GM21423 (cell line): ENCODE data around the gene IL2.

Source experiments
- ATAC-seq: cut with Tn5 transposase; IDR thresholded peaks from one replicate; pipeline ENCODE4 v1.9.1; 2021; ENCODE audit warnings: mild to moderate bottlenecking, moderate library complexity; ENCODE audit not compliant: unreplicated experiment

Gene IL2

DNA sequence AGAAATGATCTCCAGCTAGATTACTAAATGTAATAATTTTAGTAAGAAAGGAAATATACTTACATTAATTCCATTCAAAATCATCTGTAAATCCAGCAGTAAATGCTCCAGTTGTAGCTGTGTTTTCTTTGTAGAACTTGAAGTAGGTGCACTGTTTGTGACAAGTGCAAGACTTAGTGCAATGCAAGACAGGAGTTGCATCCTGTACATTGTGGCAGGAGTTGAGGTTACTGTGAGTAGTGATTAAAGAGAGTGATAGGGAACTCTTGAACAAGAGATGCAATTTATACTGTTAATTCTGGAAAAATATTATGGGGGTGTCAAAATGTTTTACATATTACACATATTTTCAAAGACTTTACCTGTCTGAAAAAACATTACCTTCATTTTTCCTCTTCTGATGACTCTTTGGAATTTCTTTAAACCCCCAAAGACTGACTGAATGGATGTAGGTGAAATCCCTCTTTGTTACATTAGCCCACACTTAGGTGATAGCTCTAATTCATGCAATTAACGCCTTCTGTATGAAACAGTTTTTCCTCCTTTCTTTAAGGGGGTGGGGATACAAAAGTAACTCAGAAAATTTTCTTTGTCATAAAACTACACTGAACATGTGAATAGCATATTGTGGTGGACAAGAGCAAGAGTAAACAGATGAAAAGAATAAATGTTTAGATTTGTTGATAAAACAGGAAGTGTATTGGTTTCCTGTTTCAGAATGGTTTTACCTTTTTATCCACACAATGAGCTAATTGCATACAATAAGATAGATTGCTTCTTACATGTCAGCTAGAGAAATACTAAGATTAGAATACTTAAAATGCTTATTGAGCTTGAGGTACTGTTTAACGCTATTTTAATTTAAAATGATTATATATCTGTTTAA is at the start of gene IL2:
Gene IL2 (minus strand): TSS at position 495 of the 886 bp plus-strand sequence. CDS start 285 bp downstream, at position 210.
- ATAC-seq: no peak

DNA sequence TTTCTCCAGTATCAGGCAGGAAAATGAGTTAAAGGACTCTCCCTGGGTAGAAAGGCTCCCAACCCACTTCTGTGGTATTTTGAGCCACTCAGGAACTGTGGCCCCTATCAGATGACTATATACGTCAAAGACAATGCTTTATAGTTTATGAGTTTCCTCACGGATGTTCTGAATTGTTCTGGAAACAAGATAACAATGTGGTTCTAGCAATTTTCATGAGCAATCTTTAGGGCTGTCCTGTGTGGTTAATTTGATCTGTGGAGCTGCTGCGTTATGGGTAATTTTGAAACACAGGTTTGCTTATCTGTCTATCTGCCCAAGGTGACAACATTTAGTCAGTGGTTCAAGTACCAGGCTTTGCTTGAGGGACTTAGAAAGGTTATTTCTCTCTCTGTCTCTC is 46.7 kb upstream of the IL2 start:
- ATAC-seq: no peak

DNA sequence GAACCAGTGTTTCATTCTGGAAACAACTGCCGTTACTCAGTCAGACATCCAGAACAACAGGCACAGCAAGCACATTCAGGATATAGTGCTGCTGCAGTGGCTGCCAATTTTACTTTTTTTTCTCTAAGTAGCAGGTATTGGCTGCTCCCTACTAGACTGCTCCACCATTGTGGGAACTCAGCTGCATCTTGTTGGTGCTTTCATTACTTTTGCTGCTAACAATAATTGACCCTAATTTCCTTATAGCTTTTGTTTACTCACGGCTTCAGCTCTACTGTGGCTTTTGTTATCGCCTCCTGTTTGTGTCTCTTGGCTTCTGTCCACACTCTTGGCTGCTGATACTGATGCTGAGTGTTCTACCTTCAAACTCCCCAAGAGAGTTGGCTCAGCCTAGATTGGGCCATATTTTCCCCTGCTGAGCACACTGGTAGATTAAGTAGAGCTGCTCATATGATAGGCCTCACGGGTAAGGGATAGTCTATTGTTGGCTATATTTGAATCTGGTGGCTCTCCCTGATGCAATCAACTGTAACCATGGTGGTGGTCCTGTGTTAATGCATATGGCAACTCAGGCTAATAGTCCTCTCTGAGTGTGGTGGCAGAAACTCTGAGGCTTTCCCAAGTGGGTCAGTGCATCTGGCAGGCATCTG is 44.5 kb upstream of the IL2 start:
- ATAC-seq: no peak

DNA sequence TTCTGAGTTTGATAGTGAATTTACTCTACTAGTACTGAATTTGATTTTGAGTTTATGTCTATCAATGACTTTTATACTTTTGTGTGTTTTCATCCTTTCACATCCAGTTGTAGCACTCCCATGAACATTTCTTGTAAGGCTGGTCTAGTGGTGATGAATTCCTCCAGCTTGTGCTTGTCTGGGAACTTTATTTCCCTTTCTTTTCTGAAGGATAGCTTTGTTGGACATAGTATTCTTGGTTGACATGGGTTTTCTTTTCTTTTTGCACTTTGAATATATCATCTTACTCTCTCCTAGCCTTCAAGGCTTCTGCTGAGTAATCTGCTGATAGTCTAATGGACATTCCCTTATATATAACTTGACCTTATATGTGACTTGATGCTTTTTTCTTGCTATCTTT is 32.5 kb upstream of the IL2 start:
- no peak for ATAC-seq

DNA sequence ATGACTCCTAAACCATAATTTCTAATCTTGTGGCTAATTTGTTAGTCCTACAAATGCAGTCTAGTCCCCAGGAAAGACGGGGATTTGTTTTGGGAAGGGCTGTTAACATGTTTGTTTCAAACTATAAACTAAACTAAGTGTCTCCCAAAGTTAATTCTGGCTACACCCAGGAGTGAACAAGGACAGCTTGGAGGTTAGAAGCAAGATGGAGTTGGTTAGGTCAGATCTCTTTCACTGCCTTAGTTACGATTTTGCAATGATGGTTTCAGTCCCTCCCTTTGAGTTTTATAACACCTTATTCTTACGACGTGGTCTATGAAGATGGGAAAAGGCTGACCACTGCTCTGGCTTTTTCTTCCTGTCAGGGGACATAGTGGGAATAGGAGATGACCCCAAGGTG is 27.0 kb upstream of the IL2 start:
- ATAC-seq: no peak

DNA sequence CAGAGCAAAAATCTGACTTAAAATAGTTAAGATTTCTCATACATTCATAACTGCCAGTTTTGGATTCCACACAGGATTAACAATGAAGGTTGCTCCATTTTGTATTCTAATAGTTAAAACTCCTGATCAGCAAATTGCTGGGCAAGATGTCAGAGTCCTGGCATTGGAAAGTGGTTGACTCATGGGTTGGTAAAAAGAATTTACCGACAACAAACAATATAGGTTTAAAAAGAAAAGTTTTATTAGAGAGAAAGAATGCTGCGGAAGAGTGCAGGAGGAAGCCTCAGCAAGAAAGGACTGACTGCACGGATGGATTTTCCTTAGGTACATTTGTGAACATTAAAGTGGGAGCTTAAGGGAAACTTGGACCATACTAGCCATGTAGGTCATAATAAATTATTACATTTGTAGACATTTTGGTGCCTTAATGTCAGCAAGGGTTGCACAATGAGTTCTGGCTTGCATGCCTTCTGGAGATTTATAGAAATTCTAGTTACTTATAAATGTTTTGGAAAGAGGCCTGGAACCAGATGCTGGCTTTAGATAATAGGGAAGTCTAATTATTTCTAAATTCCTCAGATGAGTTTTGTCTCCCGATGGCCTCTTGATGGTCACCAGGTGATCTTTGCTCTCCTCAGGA is 25.4 kb upstream of the IL2 start:
- ATAC-seq: no peak

DNA sequence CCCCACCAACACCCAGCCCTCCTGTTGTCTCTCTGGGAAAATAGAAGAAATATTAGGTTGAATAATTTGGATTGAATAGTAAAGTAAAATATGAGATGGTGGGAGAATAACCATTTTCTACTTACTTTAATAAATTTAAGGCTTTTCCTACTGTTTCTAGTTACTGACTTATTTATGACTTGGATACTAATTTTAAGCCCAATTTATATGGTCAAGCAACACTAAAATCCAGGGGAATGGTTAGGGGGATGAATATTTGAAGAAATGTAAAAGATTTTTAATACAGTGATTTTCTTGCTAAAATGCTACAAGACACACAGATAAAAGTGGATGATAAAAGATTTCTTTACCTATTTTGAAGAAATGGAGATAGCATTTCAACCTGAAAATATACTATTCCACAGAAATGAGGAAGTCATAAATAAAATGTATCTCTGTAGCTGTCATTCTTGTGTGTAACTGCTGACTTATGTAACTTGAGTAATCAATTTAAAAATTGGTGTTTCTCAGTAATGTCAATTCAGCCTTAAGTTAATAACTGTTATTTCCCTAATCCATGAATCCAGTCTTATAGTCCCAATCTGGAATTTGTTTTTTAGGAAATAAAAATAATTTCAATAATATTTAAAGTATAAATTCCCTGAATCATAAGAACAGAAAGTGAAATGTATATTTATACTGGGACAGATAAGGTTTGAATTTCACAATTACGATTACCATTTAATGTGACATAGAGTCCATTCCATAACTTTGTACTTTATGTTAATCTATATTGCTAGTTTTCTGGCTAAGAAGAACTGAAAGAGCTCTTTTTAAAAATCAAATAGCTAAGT is 24.3 kb upstream of the IL2 start:
- no peak for ATAC-seq

DNA sequence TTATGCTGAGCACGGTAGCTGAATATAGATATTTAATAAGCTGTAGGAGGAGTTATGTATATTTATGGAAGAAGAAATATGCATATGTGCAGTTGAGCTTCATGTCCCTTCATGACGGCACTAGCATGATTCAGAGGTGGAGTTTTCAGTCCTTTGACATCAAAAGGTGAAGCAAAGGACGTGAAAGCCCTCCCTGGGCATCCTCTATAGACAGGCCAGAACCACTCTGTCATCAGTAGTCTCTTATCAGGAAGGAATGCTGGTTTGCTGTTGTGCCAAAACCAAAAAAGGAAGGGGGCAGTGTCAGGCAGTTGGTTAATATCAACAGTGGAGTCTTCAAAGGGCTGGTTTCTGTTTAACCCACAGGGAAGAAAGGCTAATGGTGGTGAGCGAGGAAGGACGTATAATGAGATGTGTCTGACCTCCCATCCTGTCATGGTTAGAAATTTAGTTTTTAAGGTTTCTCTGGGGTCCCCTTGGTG is 23.5 kb upstream of the IL2 start:
- ATAC-seq: no peak

DNA sequence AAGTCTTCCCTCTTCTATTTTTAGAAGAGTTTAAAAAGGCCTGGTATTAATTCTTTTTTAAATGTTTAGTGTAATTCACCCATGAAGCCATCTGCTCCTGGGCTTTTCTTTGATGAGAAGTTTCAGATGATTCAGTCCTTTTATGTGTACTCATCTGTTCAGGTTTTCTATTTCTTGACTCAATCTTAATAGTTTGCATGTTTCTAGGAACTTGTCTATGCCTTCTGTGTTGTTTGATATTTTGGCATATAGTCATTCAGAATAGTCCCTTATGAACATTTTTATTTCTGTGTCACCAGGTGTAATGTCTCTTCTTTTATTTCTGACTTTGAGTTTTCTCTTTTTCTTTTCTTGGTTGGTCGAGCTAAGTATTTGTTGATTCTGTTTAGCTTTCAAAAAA is 20.2 kb upstream of the IL2 start:
- no peak for ATAC-seq

DNA sequence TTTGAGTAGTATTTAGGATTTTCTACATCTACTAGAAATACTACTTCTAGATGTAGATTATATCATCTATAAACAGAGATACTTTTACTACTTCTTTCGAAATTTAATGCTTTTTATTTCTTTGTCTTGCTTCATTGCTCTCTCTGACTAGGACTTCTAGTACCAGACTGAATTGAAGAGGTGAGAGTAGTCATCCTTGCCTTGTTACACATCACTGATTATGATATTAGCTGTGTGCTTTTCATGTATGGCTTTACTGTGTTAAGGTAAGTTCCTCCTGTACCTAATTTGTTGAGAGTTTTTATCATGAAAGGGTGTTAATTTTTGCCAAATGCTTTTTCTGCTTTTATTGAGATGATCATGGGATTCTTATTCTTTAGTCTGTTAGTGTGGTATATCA is 19.6 kb upstream of the IL2 start:
- ATAC-seq: no peak

DNA sequence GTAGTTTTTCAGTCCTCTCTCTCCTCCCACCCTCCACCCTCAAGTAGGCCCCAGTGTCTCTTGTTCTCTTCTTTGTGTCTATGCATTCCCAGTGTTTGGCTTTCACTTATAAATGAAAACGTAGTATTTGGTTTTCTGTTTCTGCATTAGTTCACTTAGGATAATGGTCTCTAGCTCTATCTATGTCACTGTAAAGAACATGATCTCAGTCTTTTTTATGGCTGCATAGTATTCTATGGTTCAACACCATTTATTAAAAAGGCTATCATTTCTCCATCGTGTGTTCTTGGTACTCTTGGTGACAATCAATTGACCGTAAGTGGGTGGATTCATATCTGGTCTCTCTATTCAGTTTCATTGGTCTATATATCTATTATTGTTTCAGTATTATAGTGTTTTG is 18.7 kb upstream of the IL2 start:
- ATAC-seq: no peak

DNA sequence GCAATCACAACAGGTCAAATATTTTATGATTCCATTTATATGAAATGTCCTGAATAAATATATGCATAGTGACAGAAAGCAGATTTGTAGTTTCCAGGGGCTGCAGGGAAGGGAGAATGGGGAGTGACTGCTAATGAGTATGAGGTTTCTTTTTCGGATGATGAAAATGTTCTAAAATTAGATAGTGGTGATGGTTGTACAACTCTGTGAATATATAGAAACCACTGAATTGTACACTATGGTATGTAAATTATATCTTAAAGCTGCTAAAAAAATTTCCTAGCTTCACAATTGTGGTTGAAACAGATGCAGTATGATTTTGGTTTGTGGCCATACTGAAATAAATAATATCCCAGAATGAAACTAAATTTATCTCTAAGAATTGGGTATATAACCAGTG is 12.9 kb upstream of the IL2 start:
- ATAC-seq: no peak

DNA sequence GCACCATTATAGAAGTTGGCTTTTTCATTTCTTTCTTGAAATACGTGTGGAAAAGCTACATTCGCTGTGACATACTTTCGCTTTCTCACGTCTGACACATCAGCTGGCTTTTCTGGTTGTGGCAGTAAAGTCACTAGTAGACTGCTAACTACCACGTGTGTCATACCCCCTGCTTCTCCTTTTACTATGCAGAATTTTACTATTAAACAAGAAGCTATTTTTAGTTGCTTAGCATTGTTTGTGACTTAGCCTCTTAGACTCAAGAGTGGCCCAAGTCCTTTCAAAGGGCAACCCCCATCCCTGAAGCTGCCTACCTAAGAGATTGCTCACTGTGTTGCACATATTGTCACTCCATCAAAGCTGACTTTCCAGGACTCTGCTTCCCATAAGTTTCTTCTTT is 2.1 kb upstream of the IL2 start:
- peak; percentile 85 for ATAC-seq

DNA sequence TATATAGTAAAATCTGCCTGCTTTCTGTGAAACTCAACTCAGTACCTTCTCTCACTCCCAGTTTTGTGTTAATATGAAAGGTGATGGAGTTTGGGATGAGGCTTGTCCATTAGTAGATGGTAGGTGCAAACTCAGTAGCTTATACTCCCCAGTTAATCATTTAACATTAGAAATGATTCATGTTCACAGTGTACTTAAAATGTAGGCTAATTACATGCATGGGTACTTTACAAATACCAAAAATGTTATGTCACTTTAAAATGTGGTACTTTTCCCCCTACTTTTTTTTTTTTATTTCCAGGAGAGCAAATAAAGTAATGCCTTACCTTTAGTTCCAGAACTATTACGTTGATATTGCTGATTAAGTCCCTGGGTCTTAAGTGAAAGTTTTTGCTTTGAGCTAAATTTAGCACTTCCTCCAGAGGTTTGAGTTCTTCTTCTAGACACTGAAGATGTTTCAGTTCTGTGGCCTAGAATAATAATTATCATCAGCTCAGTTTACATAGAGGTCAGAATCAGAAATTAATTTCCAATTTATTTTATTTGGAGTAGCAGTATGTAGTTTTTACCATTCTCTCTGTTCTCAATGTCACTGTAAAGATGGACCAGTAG is 3.0 kb downstream of the IL2 start:
- ATAC-seq: no peak

DNA sequence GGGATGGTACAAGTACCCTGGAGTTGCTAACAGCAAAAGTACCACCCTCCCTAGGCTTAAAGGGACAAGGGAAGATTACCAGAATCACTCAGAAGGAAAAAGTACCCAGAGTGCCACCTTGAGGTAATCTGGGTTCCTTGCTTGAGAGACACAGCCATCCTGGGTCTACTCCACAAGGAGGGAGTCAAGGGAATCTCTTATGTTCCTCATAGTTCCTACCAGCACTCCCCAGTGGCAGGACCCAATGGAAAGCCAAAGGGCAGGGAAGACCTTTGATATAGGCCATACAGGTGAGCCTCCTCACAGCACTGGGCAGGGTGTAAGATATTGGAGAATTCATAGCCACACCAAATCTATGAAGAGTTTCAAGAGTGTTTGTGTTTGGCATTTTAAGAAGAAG is 5.7 kb downstream of the IL2 start:
- ATAC-seq: no peak

DNA sequence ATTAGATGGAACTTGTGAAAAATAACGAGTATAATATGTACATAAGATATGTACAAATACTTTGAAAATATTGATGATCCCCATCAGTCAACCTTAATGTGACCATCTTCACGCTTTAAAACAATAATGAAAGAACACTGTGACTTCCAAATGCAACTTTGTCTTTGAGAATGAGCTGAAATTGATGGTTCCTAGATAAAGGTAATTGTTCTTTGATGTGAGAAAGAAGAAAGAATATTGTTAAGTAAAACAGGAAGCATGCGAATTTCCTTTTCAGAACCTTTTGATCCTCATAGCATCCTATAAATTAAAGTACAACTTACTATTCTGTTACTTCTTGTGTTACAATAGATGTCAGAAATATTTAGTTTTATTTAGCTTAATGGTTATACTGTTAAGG is 22.2 kb downstream of the IL2 start:
- ATAC-seq: no peak

DNA sequence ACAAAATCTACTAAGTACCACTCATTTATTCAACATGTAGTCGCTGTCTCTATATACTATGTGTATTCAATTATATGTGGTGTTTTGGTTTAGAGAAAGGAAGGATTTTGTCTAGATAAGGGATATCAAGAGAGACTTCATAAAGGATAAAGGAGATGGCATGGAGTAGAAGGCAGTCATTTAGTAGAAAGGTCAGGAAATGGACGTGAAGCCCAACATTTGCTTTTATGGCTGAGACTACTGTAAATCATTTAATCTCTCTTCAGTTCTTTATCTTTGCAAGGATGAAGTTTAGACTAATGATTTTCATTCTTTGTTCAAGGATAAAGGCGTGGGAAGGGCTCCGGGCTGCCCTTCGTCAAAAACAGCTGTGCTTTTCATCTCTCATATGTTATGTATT is 25.2 kb downstream of the IL2 start:
- no peak for ATAC-seq

DNA sequence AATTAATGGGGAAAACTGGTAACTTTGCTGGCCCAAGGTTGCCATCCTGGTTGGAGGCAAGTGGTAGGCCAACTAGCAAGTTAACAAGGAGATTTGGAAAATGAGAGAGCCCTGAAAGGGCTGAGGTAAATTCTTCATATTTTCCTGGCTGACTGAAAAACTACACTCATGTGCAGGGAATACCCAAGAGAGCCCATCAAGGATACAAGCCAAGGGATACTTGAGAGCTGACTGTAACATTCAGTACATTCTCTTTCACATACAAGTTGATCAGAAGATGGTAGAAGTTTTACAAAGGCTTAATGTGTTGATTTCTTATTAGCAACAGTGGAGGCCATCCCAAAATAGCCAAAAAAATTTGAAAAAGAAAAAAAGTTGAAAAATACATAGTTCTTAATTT is 33.3 kb downstream of the IL2 start:
- ATAC-seq: no peak

DNA sequence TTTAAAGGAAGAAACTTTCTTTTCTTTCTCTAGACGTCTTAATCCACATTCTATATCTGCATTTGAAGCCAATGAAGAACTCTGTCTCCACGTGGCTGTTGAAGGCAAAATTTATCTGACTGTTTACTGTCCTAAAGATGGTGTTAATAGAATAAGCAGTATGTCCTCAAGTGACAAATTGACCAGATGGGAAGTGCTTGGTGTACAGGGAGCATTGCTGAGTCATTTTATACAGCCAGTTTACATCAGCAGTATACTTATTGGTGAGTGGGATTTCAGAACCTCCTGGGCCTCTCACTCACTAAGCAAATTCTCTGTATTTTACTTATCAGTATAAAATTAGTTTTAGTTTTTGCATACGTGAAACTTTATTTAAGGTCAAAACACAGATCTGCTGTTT is 44.0 kb downstream of the IL2 start:
- ATAC-seq: no peak

DNA sequence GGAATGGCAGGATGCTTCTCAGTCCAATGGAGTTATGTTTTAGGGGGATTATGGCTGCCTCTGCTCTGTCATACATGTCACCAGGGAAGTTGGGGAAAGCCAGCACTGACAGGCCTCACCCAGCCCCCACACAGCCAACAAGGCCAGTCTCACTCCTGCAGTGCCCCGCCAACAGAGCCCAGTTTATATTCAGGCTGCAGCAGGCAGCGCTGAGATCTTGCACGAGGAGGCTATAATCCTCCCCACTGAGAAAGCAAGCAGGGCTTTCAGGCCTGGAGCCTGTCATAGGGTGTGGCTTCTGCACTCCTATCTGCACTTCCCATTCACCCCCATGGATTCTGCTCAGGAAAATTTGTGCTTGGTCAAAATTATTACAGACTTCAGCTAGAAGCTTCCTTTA is 52.7 kb downstream of the IL2 start:
- ATAC-seq: no peak
